D721Med (cell line): ENCODE data around the gene PGA4.

Source experiments
- DNase-seq: peaks from one replicate; pipeline ENCODE4 v3.0.0; 2011; ENCODE audit warnings: low spot score; ENCODE audit not compliant: insufficient read length
- FAIRE-seq: peaks from 2 replicates; lab custom pipeline; 2011; peaks lifted over from hg19 to GRCh38; lab: Jason Lieb, UNC
- CTCF ChIP-seq: IDR thresholded peaks from 2 replicates; pipeline ENCODE4 v1.5.1; 2012; ENCODE audit warnings: mild to moderate bottlenecking, control low read depth; ENCODE audit not compliant: insufficient read depth; ENCODE audit errors: missing control alignments

PGA4 gene

GRCh38 chr11:61181489-61181888 lies 40.7 kb upstream of the PGA4 start:
- no peak for FAIRE-seq
- TF ChIP-seq CTCF, result no peak
- no peak for DNase-seq

- TF ChIP-seq CTCF, result no peak
- FAIRE-seq (no peak), DNase-seq (no peak)
Measured at GRCh38 chr11:61183645-61184044, 38.5 kb upstream of the PGA4 start.

GRCh38 chr11:61186504-61186903 lies 35.6 kb upstream of the PGA4 start:
- DNase-seq, result no peak
- no peak for FAIRE-seq
- no peak for TF ChIP-seq CTCF

GRCh38 chr11:61187505-61188130 lies 34.5 kb upstream of the PGA4 start:
- peak; percentile 96 for TF ChIP-seq CTCF
- DNase-seq, result peak; percentile 70
- FAIRE-seq, result no peak

GRCh38 chr11:61189933-61190332 lies 32.2 kb upstream of the PGA4 start:
- DNase-seq (no peak), FAIRE-seq (no peak)
- TF ChIP-seq CTCF, result no peak

- no peak for TF ChIP-seq CTCF
- no peak for DNase-seq
- FAIRE-seq, result no peak
Measured at GRCh38 chr11:61193596-61193995, 28.6 kb upstream of the PGA4 start.

GRCh38 chr11:61194169-61194671 lies 27.9 kb upstream of the PGA4 start:
- DNase-seq (no peak), FAIRE-seq (no peak)
- no peak for TF ChIP-seq CTCF
